Coronary artery (tissue), 2 donors: ENCODE data around the gene RGS6.
A peak's percentile ranks its signal among the peaks of the same experiment; 100 is the strongest.

Source experiments
- DNase-seq: peaks from one replicate; pipeline ENCODE4 v3.0.0-alpha.2; 2017; ENCODE audit warnings: low spot score
- H3K27ac ChIP-seq, 2 donors: fragments of 200-600 bp; sonication (generic); one replicate each; pipeline ENCODE4 v1.5.1; 2016 to 2019
- H3K4me3 ChIP-seq: fragments of 200-600 bp; sonication (generic); 2 replicates; pipeline ENCODE4 v1.5.1; 2016; ENCODE audit warnings: mild to moderate bottlenecking, moderate library complexity
- TF ChIP-seq, protein P1 (sequence below): fragments of 200-600 bp; sonication (generic); IDR thresholded peaks from one replicate; pipeline ENCODE4 v1.5.1; 2019; ENCODE audit warnings: antibody characterized with exemption

Gene RGS6

DNA sequence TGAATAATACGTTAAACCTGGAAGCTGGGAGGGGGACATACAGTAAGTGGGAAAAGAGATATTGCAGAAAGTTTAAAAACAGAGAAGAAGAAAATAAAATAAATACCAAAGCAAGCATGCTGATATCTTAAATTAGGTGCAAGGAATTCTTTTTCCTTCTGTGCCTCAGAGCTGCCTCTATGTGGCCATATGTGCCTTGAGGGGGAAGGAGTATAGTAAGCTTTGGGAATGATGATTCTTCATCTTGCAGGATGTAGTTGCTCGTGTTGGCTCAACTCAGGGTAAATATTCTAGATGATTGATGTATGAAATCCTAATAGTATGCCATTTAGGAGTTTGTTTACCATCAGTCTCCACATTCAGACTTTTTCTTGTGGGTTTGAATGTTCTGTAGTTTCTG is 251.4 kb downstream of the RGS6 start:
- no peak for DNase-seq
- Histone ChIP-seq H3K4me3 (no peak overlapping the region), H3K27ac (no peak overlapping the region)
- TF ChIP-seq, protein P1, sequence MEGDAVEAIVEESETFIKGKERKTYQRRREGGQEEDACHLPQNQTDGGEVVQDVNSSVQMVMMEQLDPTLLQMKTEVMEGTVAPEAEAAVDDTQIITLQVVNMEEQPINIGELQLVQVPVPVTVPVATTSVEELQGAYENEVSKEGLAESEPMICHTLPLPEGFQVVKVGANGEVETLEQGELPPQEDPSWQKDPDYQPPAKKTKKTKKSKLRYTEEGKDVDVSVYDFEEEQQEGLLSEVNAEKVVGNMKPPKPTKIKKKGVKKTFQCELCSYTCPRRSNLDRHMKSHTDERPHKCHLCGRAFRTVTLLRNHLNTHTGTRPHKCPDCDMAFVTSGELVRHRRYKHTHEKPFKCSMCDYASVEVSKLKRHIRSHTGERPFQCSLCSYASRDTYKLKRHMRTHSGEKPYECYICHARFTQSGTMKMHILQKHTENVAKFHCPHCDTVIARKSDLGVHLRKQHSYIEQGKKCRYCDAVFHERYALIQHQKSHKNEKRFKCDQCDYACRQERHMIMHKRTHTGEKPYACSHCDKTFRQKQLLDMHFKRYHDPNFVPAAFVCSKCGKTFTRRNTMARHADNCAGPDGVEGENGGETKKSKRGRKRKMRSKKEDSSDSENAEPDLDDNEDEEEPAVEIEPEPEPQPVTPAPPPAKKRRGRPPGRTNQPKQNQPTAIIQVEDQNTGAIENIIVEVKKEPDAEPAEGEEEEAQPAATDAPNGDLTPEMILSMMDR = no peak

DNA sequence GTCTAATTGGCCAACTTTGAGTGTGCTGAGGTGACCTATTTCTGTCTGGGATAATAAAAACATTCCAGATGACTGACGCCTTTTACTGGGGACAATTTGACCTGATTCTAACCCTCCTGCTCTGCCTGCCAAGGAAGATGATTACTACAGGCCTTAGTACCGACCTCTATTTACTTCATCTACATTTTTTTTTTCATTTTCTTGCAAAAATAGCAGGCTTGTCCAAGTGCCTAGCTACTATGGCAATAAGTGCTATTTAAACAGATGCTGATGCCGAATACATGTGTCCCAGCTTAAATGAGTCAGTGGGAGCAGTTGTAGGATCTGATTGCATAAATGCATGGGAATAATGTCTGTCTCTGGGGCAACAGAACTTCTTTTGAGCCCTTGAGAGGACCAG is 254.3 kb downstream of the RGS6 start:
- Histone ChIP-seq H3K27ac (peak overlapping the region; percentile 51 to 67), H3K4me3 (peak overlapping the region; percentile 47)
- TF ChIP-seq, protein P1 = no peak
- no peak for DNase-seq

DNA sequence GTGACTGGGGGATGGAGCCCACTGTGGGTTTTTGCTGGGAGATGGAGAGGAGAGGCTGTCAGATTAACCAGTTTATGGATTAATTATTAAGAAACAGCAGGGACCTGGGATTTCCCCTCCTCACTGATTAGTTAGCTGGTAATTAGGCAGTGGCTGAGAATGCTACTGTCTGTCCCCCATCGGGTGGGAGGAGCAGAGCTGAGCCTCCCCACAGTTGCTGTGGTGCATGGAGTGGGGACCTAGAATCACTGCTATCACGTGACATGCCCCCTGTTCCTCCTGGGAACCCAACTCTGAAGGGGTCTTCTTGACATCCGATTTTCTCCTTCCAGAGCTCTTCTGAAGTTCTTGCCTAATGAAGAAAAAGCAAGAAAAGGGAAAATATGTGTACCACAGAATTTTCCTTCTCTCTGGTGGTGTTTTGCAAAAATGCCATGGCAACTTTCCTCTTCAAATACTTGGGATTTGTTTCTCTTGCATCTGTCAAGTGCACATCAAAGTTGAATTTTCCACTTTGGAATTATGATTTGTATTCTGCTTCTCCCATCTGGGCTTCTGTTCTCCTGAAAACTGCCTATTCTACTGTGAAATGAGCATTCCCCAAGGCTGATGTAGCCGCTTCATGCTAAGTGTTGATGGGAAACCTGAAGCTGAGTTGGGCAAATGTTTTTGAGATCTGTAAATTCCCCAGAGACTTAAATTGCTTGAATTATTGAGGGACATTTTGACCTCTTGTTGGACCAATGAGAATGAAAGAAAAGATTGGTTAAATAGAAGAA is 264.2 kb downstream of the RGS6 start:
- no peak overlapping the region for H3K4me3 ChIP-seq
- TF ChIP-seq, protein P1 = no peak
- no peak overlapping the region for H3K27ac ChIP-seq
- DNase-seq = no peak

DNA sequence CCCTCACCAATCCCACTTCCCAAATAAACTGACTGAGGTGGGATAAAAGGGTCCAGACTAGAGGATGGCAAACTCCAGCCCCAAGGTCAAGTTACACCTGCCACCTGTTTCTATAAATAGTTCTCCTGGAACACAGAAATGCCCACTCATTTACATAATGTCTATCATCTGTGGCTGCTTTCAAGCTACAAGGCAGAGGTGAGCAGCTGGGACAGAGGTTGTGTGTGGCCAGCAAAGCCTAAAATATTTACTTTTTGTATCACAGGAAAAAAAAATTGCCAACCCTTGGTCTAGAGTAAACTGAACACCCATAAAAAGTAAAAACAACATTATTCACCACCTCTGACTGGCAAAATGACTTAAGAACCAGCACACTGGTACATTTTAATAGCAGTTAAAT is 269.4 kb downstream of the RGS6 start:
- Histone ChIP-seq H3K27ac (no peak overlapping the region), H3K4me3 (no peak overlapping the region)
- TF ChIP-seq, protein P1 = no peak
- DNase-seq = no peak

DNA sequence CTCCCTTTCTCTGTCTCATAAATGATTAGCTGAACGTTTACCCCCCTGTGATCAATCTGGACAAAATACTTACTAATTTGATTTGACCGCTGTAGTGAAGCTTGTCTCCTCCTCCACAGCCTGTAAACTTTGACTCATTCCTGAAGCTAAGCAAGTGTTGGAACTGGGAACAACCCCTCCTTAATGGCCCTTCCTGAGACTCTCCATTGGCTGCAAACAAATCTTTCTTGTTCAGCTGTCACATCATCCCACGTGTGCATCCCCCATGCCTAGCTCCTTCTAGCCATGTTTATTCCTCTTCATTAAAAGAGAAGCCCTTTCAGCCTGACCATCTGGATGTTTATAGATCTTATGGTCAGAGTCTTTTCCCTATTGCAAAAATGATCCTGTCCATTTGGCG is 281.2 kb downstream of the RGS6 start:
- no peak overlapping the region for H3K27ac ChIP-seq
- H3K4me3 ChIP-seq = no peak overlapping the region
- DNase-seq = no peak
- TF ChIP-seq, protein P1 = no peak

DNA sequence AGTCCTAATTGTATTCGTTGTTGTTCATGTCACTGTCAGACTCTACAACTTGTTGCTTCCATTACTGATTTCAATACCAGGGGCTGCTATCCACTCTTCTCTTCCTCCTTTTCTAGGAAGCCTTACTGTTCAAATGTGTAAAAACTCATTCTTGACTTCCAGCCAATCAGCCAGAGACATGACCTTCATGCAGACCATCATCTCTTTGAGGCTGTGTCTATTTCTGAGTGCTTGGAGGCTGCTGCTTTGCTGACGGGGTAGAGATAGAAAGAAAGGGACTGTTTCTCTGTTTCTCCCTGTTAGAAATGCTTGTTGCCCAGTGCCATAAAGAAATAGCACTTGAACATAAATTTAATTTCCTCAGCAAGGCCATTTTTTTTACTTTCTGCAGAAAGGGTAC is 282.9 kb downstream of the RGS6 start:
- Histone ChIP-seq H3K4me3 (no peak overlapping the region), H3K27ac (no peak overlapping the region)
- DNase-seq = no peak
- TF ChIP-seq, protein P1 = no peak

DNA sequence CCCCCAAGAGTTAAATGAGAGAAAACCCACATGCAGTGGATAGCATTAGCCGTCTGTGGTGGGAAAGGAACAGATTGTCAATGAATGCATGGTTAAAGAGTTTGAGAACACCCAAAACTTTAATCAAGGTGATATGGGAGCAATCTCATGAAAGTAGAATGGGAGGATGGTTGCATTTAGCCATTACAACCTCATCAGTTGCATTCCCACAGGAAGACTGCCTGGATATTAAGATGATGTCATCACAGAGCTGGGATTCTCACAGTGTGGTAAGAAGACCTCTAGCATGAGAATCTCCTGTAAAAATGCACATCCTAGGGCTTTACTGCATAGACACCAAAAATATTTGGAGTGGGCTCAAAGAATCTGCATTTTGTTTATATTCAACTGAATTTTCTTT is 284.9 kb downstream of the RGS6 start:
- Histone ChIP-seq H3K4me3 (no peak overlapping the region), H3K27ac (no peak overlapping the region)
- DNase-seq = no peak
- TF ChIP-seq, protein P1 = no peak
